Stimulated activated CD4-positive, alpha-beta T cell treated with anti-CD3 and anti-CD28 coated beads, Interleukin-12 subunit alpha, Interleukin-12 subunit beta, amount 100 ng/mL, for 4 hours (primary cell): ENCODE measurements around the gene CD38.

Source experiments
- DNase-seq: peaks from one replicate; pipeline ENCODE4 v3.0.0-alpha.2; 2020

Gene CD38

DNA sequence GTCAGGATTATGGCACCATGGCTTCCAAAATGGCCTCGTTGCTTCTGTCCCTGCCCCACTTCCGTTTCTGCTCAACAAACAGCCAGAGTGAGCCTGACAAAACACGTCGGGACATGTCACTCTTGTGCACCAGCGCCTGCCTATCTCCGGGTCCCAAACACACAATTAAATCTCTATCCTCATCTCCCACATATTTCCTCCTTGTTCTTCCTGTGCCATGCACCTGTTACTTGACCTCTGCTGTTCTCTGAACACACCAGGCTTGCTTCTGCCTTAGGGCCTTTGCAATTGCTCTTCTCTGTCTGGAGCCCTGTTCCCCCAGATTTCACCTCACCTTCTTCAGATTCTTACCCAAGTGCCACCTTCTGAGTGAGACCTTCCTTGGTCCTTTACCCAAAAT lies 12.7 kb upstream of the CD38 start:
- no peak for DNase-seq

GRCh38 chr4:15765910-15766697 lies 12.0 kb upstream of the CD38 start:
- DNase-seq: no peak

GRCh38 chr4:15766821-15767220 lies 11.3 kb upstream of the CD38 start:
- DNase-seq: no peak

DNA sequence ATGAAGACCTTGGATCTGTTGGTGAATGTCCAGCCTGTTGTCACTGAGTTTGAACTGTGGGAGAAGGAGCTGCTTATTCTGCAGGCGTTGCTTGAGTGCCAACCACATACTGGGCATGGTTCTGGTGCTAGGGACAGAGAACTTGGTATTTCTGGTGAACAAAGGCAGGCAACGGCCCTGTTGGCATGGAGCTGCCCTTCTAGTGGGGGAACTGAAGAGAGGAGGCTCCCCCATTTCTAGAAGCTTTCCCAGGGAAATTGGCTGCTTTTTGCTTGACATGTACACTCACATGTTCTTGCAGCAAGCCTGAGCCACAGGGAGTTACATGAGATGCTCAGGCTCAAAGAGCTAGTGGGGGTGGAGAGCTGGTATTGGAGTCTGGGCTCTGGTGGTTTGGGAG lies 8.9 kb upstream of the CD38 start:
- DNase-seq: no peak

DNA sequence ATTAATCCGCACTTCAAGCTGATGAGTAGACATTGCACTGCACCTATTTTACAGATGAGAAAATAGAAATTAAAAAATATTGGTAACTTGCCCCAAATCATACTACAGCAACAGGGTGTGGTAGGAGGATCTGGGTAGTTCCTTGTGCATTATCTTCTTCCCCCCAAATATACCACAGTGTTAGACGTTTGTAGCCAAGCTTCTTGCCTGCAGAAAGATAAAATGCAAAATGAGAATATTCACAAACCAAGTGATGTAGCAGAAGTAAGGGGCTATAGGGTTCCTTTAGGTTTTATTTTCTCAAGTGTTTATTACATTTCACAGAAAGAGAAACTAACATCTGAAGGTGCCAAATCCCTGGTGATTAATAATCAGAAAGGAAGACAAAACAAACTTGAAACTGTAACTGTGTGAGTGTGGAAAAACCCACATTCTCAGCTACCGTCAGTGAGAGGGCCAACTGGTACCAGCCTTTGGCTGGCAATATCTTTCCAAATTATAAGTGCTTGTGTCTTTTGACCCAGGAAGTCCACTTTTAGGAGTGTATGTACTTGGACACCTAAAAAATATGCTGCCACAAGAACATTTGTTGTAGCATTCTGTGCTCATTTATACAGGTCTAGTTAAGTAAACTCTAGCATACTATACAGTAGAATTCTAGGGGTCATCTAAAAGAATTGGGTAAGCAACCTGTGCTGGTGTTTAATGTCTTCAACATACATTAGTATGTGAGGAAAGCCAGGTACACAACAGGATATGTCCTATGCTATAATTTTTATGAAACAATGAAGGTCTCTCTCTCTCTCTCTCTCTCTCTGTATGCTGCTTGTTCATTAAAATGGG lies 6.7 kb upstream of the CD38 start:
- DNase-seq: no peak

GRCh38 chr4:15774020-15774420 lies 4.1 kb upstream of the CD38 start:
- DNase-seq: no peak

GRCh38 chr4:15776871-15777648 lies 1.1 kb upstream of the CD38 start:
- no peak for DNase-seq

DNA sequence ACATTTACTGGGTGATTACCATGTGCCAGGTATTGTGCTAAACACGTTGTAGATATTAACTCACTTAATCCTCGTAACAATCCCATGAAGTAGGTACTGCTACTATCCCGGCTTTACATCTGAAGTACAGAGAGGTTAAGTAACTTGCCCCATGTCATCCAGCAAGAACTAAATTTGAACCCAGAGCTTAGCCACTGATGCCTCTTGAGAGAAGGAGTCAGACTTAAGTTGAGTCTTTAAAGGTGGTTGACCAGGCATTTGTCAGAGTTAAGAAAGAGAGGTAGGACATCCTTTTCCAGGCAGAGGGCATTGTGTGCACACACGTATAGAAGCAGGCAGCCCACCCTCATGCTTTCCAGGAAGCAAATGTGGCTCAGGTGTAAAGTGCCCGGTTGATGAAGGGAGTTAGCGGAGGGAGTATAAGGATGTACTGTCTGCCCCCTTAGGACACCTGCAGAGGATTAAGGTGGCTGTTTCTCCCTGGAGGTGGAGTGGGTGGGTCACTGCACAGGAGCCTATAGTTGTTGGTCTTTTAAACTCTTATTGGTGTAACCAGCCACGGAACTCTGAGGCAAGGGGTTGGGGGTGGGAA lies 335 bp upstream of the CD38 start:
- DNase-seq: no peak

DNA sequence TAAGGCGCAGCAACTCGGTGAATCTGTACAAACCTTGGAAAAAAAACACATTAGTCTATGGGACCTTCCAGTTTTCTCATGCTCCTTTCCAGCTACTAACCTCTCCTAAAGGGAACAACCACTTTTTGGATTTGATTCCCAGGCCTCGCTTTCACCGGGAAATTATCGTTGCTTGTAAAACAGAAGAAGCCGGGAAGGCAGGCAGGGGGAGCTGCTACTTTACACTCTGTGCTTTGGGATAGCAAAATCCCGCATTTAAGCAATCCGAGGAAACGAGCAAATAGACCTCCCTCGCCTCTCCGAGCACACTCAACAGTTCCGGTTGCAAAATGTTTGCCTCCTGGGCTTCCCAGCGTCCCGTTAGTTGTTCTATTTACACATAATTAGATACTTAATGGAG lies 1.2 kb downstream of the CD38 start:
- no peak for DNase-seq

DNA sequence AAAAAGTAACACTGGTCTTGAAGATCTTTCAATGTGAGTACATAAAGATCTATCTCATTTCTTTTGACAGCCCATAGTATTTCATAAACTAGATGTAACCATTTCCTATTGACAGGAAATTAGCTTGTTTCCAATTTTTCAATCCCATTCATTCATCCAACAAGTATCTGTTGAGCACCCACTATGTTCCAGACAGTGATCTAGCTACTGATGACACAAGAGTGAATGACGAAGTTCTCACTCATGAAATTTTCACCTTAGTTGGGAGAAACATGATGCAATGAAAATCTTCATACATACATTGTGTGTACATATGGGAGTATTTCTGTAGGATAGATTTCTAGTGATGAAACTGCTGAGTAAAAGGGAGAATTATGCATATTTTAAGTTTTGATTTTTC lies 1.7 kb downstream of the CD38 start:
- no peak for DNase-seq

- DNase-seq: no peak
Measured at GRCh38 chr4:15781427-15782095, 3.4 kb downstream of the CD38 start.

DNA sequence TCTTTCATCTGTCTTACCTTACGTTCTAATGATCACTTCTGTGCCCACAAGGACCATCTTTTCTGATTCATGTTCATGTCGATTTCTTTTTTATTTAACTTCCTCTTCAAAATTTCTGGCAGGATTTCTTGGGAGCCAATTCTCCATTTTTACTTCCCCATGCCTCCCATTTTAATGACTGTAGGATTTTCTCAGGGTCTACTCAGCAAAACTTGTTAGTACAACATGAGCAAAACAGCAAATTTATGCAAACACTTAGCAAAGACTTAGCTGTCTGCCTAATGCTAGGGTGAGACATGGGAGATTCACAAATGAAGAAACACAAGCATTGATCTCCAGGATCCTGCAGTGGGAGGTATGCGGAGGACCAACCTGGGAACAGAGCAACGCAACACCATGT lies 5.5 kb downstream of the CD38 start:
- DNase-seq: no peak

- DNase-seq: no peak
Measured at GRCh38 chr4:15784959-15785634, 7.0 kb downstream of the CD38 start.

GRCh38 chr4:15786743-15787142 lies 8.6 kb downstream of the CD38 start:
- no peak for DNase-seq

- DNase-seq: no peak
Measured at GRCh38 chr4:15792974-15793373, 14.8 kb downstream of the CD38 start.

DNA sequence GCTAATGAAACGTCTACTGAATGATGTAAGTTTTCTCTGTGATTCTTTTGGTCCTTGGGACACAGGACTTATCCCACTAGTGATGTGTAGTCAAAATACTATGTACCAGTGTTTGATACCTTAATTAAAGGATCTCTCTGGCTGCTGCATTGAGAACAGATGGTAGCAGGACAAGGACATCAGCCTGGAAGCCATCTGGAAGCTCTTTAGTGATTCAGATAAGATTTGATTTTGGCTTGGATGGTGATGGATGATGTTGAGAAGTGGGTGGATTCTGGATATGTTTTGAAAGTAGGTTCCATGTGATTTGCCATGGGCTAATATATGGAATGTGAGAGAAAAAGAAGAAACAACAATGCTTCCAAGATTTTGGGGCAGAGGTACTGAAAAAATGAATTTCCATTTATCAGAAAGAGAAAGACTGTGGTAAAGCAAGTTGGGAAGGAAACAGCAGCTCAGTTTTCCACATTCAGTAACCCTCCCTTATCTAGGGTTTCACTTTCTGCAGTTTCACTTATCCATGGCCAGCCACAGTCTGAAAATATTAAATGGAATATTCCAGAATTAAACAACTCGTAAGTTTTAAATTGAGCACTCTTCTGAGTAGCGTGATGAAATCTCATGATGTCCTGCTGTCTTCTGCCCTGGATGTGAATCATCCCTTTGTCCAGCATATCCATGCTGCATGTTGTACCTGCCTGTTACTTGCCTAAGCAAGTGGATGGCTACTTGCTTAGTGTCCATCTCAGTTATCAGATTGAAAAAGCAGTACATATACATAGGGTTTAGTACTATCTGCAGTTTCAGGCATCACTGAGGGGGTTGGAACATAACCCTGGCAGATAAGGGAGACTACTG lies 15.6 kb downstream of the CD38 start:
- DNase-seq: no peak

DNA sequence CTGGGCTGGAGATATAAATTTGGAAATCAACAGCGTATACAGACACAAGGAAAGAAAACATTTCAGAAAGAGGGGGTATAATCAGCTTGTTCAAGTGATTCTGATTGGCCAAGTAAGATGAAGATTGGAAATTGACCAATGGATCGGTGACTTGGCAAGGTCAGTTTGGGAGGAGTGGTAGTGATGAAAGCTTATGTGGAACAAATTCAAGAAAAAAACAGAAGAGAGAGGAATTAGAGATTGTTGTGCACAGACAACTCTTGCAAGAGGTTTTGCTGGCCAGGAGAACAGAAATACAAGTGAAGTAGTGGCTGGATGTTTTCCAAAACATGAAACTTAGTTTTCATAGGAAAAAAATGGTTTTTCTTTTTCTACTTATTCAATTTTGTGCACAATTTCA lies 16.3 kb downstream of the CD38 start:
- no peak for DNase-seq

- no peak for DNase-seq
Measured at GRCh38 chr4:15794905-15795304, 16.8 kb downstream of the CD38 start.

GRCh38 chr4:15797320-15797719 lies 19.2 kb downstream of the CD38 start:
- no peak for DNase-seq

DNA sequence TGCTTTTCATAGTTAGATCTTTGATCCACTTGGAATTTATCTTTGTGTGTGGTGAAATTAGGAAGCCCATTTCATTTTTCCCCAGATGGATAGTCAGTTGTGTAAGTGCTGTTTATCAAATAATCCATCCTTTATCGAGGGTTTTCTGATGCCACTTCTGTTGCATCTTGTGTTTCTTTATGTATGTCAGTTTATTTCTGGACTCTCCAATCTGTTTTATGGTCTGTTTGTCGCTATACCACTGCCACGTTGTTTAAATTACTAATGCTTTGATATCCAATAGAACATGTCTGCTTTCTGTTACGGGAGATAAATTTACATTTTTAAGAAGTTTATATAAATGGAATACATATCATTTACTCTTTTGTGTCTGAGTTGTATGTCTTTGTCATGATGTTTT lies 21.0 kb downstream of the CD38 start:
- no peak for DNase-seq

- DNase-seq: no peak
Measured at GRCh38 chr4:15799701-15800100, 21.6 kb downstream of the CD38 start.
